Pancreas (tissue), 10 donors: ENCODE data around the gene HOXB5. TPM values are rescaled to one million over a fixed set of nuclear protein-coding genes. Genes with fewer than 3 reads are reported as not detected.

ENCODE experiments used
- ATAC-seq, 4 donors: fragments of 200-7000 bp; cut with Tn5 transposase; one replicate each; pipeline versions ENCODE4 v1.8.0 to v1.9.1; 2020; ENCODE audit warnings: mild to moderate bottlenecking in 4 of 4, moderate library complexity in 4 of 4
- DNase-seq, 6 donors: peaks; one replicate each; pipeline ENCODE4 v3.0.0-alpha.2; 2020
- FAIRE-seq: peaks from 2 replicates; lab custom pipeline; 2012; peaks lifted over from hg19 to GRCh38; lab: Jason Lieb, UNC
- H3K27ac ChIP-seq, 4 donors: fragments of 200-600 bp; sonication (generic); 1 replicate in 3 of 4; 2 replicates in 1 of 4; pipeline versions ENCODE4 v1.5.0 to v1.8.0; 2020
- H3K27me3 ChIP-seq, 4 donors: fragments of 200-600 bp; one replicate each; pipeline ENCODE4 v1.8.0; 2021
- H3K36me3 ChIP-seq, 3 donors: fragments of 200-600 bp; sonication (generic) in 1 of 3; one replicate each; pipeline versions ENCODE4 v1.5.0 to v1.8.0; 2020 to 2021
- H3K4me1 ChIP-seq, 3 donors: fragments of 200-600 bp; one replicate each; pipeline ENCODE4 v1.8.0; 2021
- H3K4me3 ChIP-seq, 4 donors: fragments of 200-600 bp; sonication (generic) in 2 of 4; one replicate each; pipeline versions ENCODE4 v1.5.0 to v1.8.0; 2020 to 2021
- H3K9me3 ChIP-seq, 4 donors: fragments of 200-600 bp; one replicate each; pipeline ENCODE4 v1.8.0; 2021
- WGBS, 2 donors: extraction: QIAGEN DNeasy Blood & Tissue Kit; methylation state at CpG; one replicate each; pipeline ENCODE4 v1.1.7; 2013; 5-methylcytosine and 5-hydroxymethylcytosine counted together
- intact Hi-C, 3 donors: fragments of 100-400 bp; cut with DNase I; formaldehyde crosslinking; loops; one replicate each; pipeline versions ENCODE4 v1.11.1 to v1.14.2; 2022
- polyA plus RNA-seq, 2 donors: library from polyadenylated mRNA; stranded (reverse); fragments of 200-250 nt; gene quantifications; one replicate each; pipeline ENCODE4 v1.2.3, GENCODE V29; 2013
- total RNA-seq, 6 donors: library from RNA; stranded (reverse); fragmentation: NEBNext Ultra II Directional in 4 of 6; extraction: Animal tissue kit (Norgen Biotek cat#: 25700) in 4 of 6; gene quantifications; one replicate each; pipeline versions ENCODE4 v1.2.1 to v1.2.4, GENCODE V29; 2021 to 2023
- TF ChIP-seq, protein P1 (sequence below), 4 donors: fragments of 200-600 bp; sonication (generic) in 3 of 4; IDR thresholded peaks; one replicate each; pipeline versions ENCODE4 v1.5.0 to v1.8.0; 2021; ENCODE audit warnings: antibody characterized with exemption in 4 of 4
- donor health status: healthy with polysubstance abuse.
- donor health status: DM: no; HTN: no; CAD: no; lungs with moderate emphysema.
- donor health status: DM: no; HTN: no; CAD: no.
- donor health status: control.
- donor health status: control.
- donor health status: Bipolar disorder and iron deficiency.
- donor health status: DM: yes; HTN: yes; CAD: no.
- donor health status: DM: no; HTN: no; CAD: no.
- donor health status: DM: no; HTN: no; CAD: no.
- donor health status: DM: yes; HTN: yes; CAD: no.

HOXB5 gene
- total and polyA plus RNA-seq, 8 donors = 0.19 to 1.0 (median 0.38) TPM

- ATAC-seq (no peak), FAIRE-seq (no peak), DNase-seq (no peak)
- Histone ChIP-seq H3K27ac (no peak overlapping the region), H3K9me3 (no peaks in the 10 kb centered on the region), H3K36me3 (no peaks in the 10 kb centered on the region), H3K4me1 (no peaks in the 10 kb centered on the region), H3K27me3 (peaks cover 13 to 85% (median 38%) of the 10 kb centered on the region in 4 donors), H3K4me3 (no peak overlapping the region)
- WGBS, 2 donors = 18 to 19% methylated on average over 7 of the region's 7 CpGs
- TF ChIP-seq, protein P1, sequence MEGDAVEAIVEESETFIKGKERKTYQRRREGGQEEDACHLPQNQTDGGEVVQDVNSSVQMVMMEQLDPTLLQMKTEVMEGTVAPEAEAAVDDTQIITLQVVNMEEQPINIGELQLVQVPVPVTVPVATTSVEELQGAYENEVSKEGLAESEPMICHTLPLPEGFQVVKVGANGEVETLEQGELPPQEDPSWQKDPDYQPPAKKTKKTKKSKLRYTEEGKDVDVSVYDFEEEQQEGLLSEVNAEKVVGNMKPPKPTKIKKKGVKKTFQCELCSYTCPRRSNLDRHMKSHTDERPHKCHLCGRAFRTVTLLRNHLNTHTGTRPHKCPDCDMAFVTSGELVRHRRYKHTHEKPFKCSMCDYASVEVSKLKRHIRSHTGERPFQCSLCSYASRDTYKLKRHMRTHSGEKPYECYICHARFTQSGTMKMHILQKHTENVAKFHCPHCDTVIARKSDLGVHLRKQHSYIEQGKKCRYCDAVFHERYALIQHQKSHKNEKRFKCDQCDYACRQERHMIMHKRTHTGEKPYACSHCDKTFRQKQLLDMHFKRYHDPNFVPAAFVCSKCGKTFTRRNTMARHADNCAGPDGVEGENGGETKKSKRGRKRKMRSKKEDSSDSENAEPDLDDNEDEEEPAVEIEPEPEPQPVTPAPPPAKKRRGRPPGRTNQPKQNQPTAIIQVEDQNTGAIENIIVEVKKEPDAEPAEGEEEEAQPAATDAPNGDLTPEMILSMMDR (IDR thresholded peaks at IDR 0.05) = no peak
- intact Hi-C loops = no loop called here
Observed at GRCh38 chr17:48631693-48632578, 38.4 kb upstream of the HOXB5 start.

- Histone ChIP-seq H3K4me1 (peaks cover 0 to 5% (median 2%) of the 10 kb centered on the region in 3 donors), H3K4me3 (no peak overlapping the region), H3K27ac (no peak overlapping the region), H3K36me3 (no peaks in the 10 kb centered on the region), H3K27me3 (peaks cover 11 to 85% (median 37%) of the 10 kb centered on the region in 4 donors), H3K9me3 (no peaks in the 10 kb centered on the region)
- ATAC-seq = no peak
- no peak for DNase-seq
- 13 to 15% methylated on average over 15 of the region's 15 CpGs for WGBS, 2 donors
- intact Hi-C loops = no loop called here
- TF ChIP-seq, protein P1 (IDR thresholded peaks at IDR 0.05) = no peak
- no peak for FAIRE-seq
Observed at GRCh38 chr17:48630925-48631692, 37.5 kb upstream of the HOXB5 start.

- intact Hi-C loops = no loop called here
- no peaks in the 10 kb centered on the region for H3K36me3 ChIP-seq
- no peak for DNase-seq
- FAIRE-seq = no peak
- WGBS, 2 donors = 21 to 23% methylated on average over 15 of the region's 15 CpGs
- H3K9me3 ChIP-seq = no peaks in the 10 kb centered on the region
- no peak overlapping the region for H3K4me3 ChIP-seq
- peaks cover 4 to 82% (median 33%) of the 10 kb centered on the region in 4 donors for H3K27me3 ChIP-seq
- H3K27ac ChIP-seq = no peak overlapping the region
- no peak for ATAC-seq
- TF ChIP-seq, protein P1 (IDR thresholded peaks at IDR 0.05) = no peak
- peaks cover 3 to 11% (median 8%) of the 10 kb centered on the region in 3 donors for H3K4me1 ChIP-seq
Observed at GRCh38 chr17:48630009-48630924, 36.7 kb upstream of the HOXB5 start.

DNA sequence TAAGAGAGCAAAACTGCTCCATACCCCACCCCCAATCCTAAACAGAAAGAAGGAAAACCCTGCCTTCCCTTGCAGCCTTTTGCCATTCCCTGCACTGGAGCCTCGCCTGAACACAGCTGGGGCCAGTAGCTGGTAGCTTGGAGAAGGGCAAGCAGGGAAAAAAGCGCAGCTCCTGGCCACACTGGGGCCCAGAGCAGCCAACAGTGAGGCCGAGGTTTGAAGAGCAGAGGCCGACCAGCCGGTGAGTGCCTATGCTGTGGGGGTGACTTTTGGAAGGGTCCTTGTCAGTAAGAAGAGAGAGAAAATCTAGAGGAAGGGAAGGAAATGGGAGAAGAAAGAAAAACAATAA, 35.8 kb upstream of the HOXB5 start:
- Histone ChIP-seq H3K36me3 (no peaks in the 10 kb centered on the region), H3K4me1 (peaks cover 8 to 15% (median 12%) of the 10 kb centered on the region in 3 donors), H3K27me3 (peaks cover 0 to 75% (median 29%) of the 10 kb centered on the region in 4 donors), H3K4me3 (no peak overlapping the region), H3K27ac (no peak overlapping the region), H3K9me3 (no peaks in the 10 kb centered on the region)
- intact Hi-C loops = no loop called here
- TF ChIP-seq, protein P1 (IDR thresholded peaks at IDR 0.05) = no peak
- WGBS, 2 donors = 19 to 24% methylated on average over 5 of the region's 5 CpGs
- ATAC-seq (no peak), DNase-seq (no peak), FAIRE-seq (no peak)
